Mesodermal cell (in vitro differentiated cells): Measurements from ENCODE around the gene SLC9A9.

ENCODE experiments used
- H3K27ac ChIP-seq: 2 replicates; pipeline ENCODE4 v1.7.0; 2013; ENCODE audit warnings: mild to moderate bottlenecking, low read depth, low read length, moderate library complexity; ENCODE audit not compliant: severe bottlenecking
- H3K36me3 ChIP-seq: 2 replicates; pipeline ENCODE4 v1.7.1; 2013; ENCODE audit warnings: mild to moderate bottlenecking, low read length, moderate library complexity; ENCODE audit not compliant: control insufficient read depth, insufficient read depth
- H3K4me1 ChIP-seq: one replicate; pipeline ENCODE4 v1.7.1; 2013; ENCODE audit warnings: mild to moderate bottlenecking, low read length; ENCODE audit not compliant: insufficient read depth, control insufficient read depth, poor library complexity, severe bottlenecking
- H3K4me3 ChIP-seq: 2 replicates; pipeline ENCODE4 v1.7.0; 2013; ENCODE audit warnings: low read length, control low read depth, mild to moderate bottlenecking; ENCODE audit not compliant: insufficient read depth, poor library complexity, severe bottlenecking; ENCODE audit errors: extremely low read depth
- H3K9me3 ChIP-seq: 2 replicates; pipeline ENCODE4 v1.7.1; 2013; ENCODE audit warnings: mild to moderate bottlenecking, low read length, moderate library complexity; ENCODE audit not compliant: control insufficient read depth
- WGBS, 2 experiments: methylation state at CpG; one replicate each; pipeline ENCODE4 v1.1.5; 2013; ENCODE audit warnings: missing lambda C conversion rate in 2 of 2; ENCODE audit not compliant: insufficient coverage in 2 of 2; 5-methylcytosine and 5-hydroxymethylcytosine counted together

The SLC9A9 gene

GRCh38 chr3:143601723-143602484, 246.4 kb downstream of the SLC9A9 start:
- WGBS, 2 experiments = 90 to 95% methylated on average over 3 to 5 of the region's 6 CpGs

GRCh38 chr3:143600756-143601718, 247.2 kb downstream of the SLC9A9 start:
- WGBS, 2 experiments = 71 to 80% methylated on average over 1 of the region's 4 CpGs
- Histone ChIP-seq H3K36me3 (no peaks in the 10 kb centered on the region), H3K4me1 (no peaks in the 10 kb centered on the region), H3K27ac (no peak overlapping the region), H3K9me3 (no peaks in the 10 kb centered on the region), H3K4me3 (no peak overlapping the region)

More at GRCh38 chr3:143601723-143602484, 246.4 kb downstream of the SLC9A9 start:
- Histone ChIP-seq H3K4me3 (no peak overlapping the region), H3K4me1 (no peaks in the 10 kb centered on the region), H3K36me3 (no peaks in the 10 kb centered on the region), H3K27ac (no peak overlapping the region), H3K9me3 (no peaks in the 10 kb centered on the region)

- Histone ChIP-seq H3K27ac (no peak overlapping the region), H3K36me3 (no peaks in the 10 kb centered on the region), H3K9me3 (no peaks in the 10 kb centered on the region), H3K4me3 (no peak overlapping the region), H3K4me1 (no peaks in the 10 kb centered on the region)
- 93 to 95% methylated on average over 16 of the region's 17 CpGs for WGBS, 2 experiments
Observed at GRCh38 chr3:143597774-143598652, 250.3 kb downstream of the SLC9A9 start.

GRCh38 chr3:143596957-143597642, 251.2 kb downstream of the SLC9A9 start:
- H3K27ac ChIP-seq = no peak overlapping the region
- no peak overlapping the region for H3K4me3 ChIP-seq
- H3K9me3 ChIP-seq = no peaks in the 10 kb centered on the region
- WGBS, 2 experiments = 88% methylated on average over 7 to 12 of the region's 18 CpGs
- H3K4me1 ChIP-seq = no peaks in the 10 kb centered on the region
- H3K36me3 ChIP-seq = no peaks in the 10 kb centered on the region

- H3K9me3 ChIP-seq = no peaks in the 10 kb centered on the region
- no peak overlapping the region for H3K4me3 ChIP-seq
- no peak overlapping the region for H3K27ac ChIP-seq
- H3K36me3 ChIP-seq = no peaks in the 10 kb centered on the region
- 77 to 94% methylated on average over 3 of the region's 3 CpGs for WGBS, 2 experiments
- H3K4me1 ChIP-seq = no peaks in the 10 kb centered on the region
Observed at GRCh38 chr3:143595456-143596077, 252.7 kb downstream of the SLC9A9 start.

- Histone ChIP-seq H3K4me3 (no peak overlapping the region), H3K27ac (no peak overlapping the region), H3K9me3 (no peaks in the 10 kb centered on the region), H3K36me3 (no peaks in the 10 kb centered on the region), H3K4me1 (no peaks in the 10 kb centered on the region)
- 82% methylated on average over 2 of the region's 3 CpGs; no CpG with 5 or more reads in 1 of the 2 experiments for WGBS, 2 experiments
Observed at GRCh38 chr3:143594206-143594605, 254.1 kb downstream of the SLC9A9 start.

- 90 to 100% methylated on average over 1 to 2 of the region's 3 CpGs for WGBS, 2 experiments
- no peak overlapping the region for H3K27ac ChIP-seq
Observed at GRCh38 chr3:143590660-143591059, 257.6 kb downstream of the SLC9A9 start.

GRCh38 chr3:143586576-143586975, 261.7 kb downstream of the SLC9A9 start:
- no peaks in the 10 kb centered on the region for H3K36me3 ChIP-seq
- no peaks in the 10 kb centered on the region for H3K4me1 ChIP-seq
- no peaks in the 10 kb centered on the region for H3K9me3 ChIP-seq
- H3K27ac ChIP-seq = no peak overlapping the region
- no peak overlapping the region for H3K4me3 ChIP-seq
- 100% methylated on average over 1 of the region's 2 CpGs; no CpG with 5 or more reads in 1 of the 2 experiments for WGBS, 2 experiments

More at GRCh38 chr3:143590660-143591059, 257.6 kb downstream of the SLC9A9 start:
- Histone ChIP-seq H3K36me3 (no peaks in the 10 kb centered on the region), H3K4me1 (no peaks in the 10 kb centered on the region), H3K4me3 (no peak overlapping the region), H3K9me3 (no peaks in the 10 kb centered on the region)

GRCh38 chr3:143585720-143586456, 262.4 kb downstream of the SLC9A9 start:
- H3K27ac ChIP-seq = no peak overlapping the region
- H3K36me3 ChIP-seq = no peaks in the 10 kb centered on the region
- H3K4me3 ChIP-seq = no peak overlapping the region
- H3K9me3 ChIP-seq = no peaks in the 10 kb centered on the region
- H3K4me1 ChIP-seq = no peaks in the 10 kb centered on the region
- 100% methylated on average over 1 of the region's 4 CpGs for WGBS, 2 experiments
